ENCODE measurements around the gene GRAMD1A. TPM values are rescaled to one million over a fixed set of nuclear protein-coding genes. Genes with fewer than 3 reads are reported as not detected.
A peak's percentile ranks its signal among the peaks of the same experiment; 100 is the strongest.

GRAMD1A gene
- total and polyA plus RNA-seq, 5 donors = 27.9 to 37.4 (median 32.3) TPM

DNA sequence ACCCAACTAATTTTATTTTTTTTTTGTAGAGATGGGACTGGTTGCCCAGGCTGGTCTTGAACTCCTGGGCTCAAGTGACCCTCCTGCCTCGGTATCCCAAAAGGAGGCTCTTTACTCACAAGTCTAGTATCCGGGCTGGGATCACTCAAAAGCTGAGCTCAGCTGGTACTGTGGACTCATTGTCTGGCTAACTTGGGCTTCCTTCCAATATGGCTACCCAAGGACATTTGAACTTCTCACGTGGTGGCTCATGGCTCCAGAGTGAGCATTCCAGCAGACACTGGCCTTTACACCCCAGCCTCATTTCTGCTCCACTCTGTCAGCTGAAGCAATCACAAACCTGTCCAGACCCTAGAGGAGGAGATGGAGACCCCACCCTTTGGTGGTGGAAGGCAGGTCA is 70.3 kb downstream of the GRAMD1A start:
- no peaks in the 10 kb centered on the region for H3K9me3 ChIP-seq (ENCODE audit: control insufficient read depth, low read length)
- no peak overlapping the region for H3K4me3 ChIP-seq (ENCODE audit: low read length)
- H3K27me3 ChIP-seq (ENCODE audit: control insufficient read depth, insufficient read depth) = no peaks in the 10 kb centered on the region
- intact Hi-C loops (cut with DNase I) = no loop called here
- DNase-seq (no peak), ATAC-seq (no peak)
- no peaks in the 10 kb centered on the region for H3K4me1 ChIP-seq (ENCODE audit: control insufficient read depth, insufficient read depth, low read length)
- WGBS = 90% methylated on average over 3 of the region's 3 CpGs
- no peak overlapping the region for H3K27ac ChIP-seq (ENCODE audit: low read length)

DNA sequence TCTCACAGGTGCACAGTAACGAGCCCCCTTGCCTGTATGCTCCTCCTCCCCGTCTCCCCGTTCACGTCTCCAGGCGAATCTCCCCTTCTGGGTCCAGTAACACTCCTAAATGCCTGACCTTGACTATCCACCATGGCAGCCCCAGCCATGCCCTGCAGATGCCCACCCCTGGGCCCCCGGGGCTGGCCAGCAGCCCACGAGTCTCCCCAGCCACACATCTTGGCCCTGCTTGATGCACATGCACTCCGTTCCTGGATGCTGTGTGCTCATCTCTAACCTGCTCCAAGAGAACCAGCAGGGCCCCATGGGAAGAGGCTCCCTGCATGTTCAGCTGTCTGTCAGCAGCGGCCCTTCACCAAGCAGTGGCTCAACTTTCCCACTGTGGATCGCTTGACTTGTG is 73.4 kb downstream of the GRAMD1A start:
- H3K27me3 ChIP-seq (ENCODE audit: control insufficient read depth, insufficient read depth) = no peaks in the 10 kb centered on the region
- H3K4me3 ChIP-seq (ENCODE audit: low read length) = no peak overlapping the region
- WGBS = 72% methylated on average over 10 of the region's 10 CpGs
- no peaks in the 10 kb centered on the region for H3K9me3 ChIP-seq (ENCODE audit: control insufficient read depth, low read length)
- no peak overlapping the region for H3K27ac ChIP-seq (ENCODE audit: low read length)
- DNase-seq = no peak
- intact Hi-C loops (cut with DNase I) = no loop called here
- no peaks in the 10 kb centered on the region for H3K4me1 ChIP-seq (ENCODE audit: control insufficient read depth, insufficient read depth, low read length)
- ATAC-seq = no peak

DNA sequence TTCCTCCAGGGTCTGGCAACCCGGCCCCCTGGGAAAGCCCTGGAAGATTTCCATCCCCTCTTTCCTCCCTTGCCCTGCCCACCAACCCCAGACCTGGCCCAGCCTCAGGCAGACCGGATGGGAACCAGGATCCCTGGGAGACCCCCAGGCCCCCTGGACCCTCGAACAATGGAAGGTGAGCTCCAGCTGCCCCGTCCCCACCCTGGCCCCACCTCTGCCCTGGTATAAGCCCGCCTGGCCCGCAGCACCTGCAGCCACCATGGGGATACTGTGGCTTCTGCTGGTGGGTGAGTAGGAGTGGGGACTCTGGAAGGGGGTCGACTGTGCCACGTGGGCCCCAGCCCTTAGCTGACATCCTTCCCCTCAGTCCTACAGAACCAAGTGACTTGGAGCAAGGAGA is 73.8 kb downstream of the GRAMD1A start:
- intact Hi-C loops (cut with DNase I) = no loop called here
- no peak overlapping the region for H3K4me3 ChIP-seq (ENCODE audit: low read length)
- no peaks in the 10 kb centered on the region for H3K27me3 ChIP-seq (ENCODE audit: control insufficient read depth, insufficient read depth)
- no peaks in the 10 kb centered on the region for H3K4me1 ChIP-seq (ENCODE audit: control insufficient read depth, insufficient read depth, low read length)
- ATAC-seq = peak in 1 of 2 donors; percentile 9
- 78% methylated on average over 8 of the region's 8 CpGs for WGBS
- no peak overlapping the region for H3K27ac ChIP-seq (ENCODE audit: low read length)
- no peak for DNase-seq
- H3K9me3 ChIP-seq (ENCODE audit: control insufficient read depth, low read length) = no peaks in the 10 kb centered on the region

DNA sequence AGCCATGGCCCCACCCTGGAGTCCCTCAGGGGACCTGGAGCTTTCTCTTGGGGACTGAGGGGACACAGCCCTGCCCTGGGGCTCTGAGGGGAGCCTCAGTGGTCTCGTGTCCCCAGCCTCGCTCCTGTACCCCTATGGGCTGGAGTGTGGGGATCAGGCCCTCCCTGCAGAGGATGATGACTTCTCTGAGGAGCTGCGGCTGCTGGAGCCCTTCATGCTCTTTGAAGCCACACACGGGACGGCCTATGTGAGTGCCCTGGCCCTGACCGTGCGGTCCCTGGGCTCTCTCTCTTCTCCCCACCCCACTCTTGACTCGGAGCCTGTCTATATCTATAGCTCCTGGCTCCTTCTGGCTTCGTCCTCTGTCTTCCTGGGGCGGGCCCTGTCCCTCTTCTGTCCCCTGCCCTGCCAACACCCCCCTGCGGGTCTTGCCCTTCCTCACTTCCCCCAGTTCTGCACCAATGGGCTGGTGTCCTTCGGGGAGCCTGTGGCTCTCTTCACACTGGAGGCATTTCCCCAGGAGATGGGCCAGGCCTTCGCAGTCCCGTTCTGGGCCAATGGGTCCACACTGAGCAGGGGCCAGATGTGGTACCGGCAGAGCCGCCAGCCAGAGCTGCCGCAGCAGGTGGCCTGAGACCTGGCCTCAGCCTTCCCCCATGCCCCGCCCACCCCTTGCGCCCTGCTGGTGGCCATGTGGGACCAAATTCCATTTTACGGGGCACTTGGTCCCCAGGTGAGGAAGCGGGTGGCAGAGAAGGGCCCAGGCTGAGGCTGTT is 74.5 kb downstream of the GRAMD1A start:
- Histone ChIP-seq H3K27me3 (ENCODE audit: control insufficient read depth, insufficient read depth) (no peaks in the 10 kb centered on the region), H3K9me3 (ENCODE audit: control insufficient read depth, low read length) (no peaks in the 10 kb centered on the region), H3K4me1 (ENCODE audit: control insufficient read depth, insufficient read depth, low read length) (no peaks in the 10 kb centered on the region), H3K4me3 (ENCODE audit: low read length) (no peak overlapping the region), H3K27ac (ENCODE audit: low read length) (no peak overlapping the region)
- no peak for ATAC-seq
- 80% methylated on average over 21 of the region's 21 CpGs for WGBS
- intact Hi-C loops (cut with DNase I) = no loop called here
- no peak for DNase-seq

DNA sequence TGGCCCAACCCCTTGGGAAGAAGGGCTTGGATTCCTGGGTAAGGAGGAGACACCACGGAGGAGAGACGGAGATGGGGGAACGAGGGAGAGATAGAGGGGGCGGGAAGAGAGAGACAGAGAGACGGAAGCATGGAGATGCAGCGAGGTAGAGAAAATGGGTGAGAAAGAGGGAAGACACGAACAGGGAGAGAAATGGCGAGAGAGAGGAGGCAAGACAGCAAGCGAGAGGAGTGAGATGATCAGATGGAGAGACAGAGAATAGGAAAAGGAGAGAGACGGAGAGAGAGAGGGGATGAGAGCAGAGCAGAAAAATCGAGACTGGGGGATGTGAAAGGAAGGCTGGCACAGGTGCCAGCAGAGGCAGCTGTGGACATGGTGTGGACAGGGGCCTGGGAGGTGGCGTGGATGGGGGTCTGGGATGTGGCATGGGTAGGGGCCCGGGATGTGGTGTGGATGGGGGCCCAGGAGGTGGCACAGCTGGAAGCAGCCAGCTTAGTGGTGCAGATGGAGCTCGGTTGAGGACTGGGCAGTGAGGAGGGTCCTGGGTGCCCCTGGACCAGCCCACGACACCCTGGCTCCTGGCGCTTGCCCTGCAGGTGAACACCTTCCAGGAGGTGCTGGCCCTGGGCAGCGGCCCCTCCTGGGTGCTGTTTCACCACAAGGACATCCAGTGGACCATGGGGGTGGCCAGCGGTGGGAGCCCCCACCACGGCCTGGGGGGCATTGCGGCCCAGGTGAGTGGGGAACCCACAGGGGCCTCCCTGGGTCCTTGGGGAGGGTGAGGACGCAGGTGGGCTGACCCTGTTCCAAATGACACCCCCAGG is 75.3 kb downstream of the GRAMD1A start:
- Histone ChIP-seq H3K4me1 (ENCODE audit: control insufficient read depth, insufficient read depth, low read length) (no peaks in the 10 kb centered on the region), H3K4me3 (ENCODE audit: low read length) (no peak overlapping the region), H3K27ac (ENCODE audit: low read length) (no peak overlapping the region), H3K9me3 (ENCODE audit: control insufficient read depth, low read length) (no peaks in the 10 kb centered on the region), H3K27me3 (ENCODE audit: control insufficient read depth, insufficient read depth) (no peaks in the 10 kb centered on the region)
- ATAC-seq (no peak), DNase-seq (no peak)
- WGBS = 85% methylated on average over 21 of the region's 21 CpGs
- intact Hi-C loops (cut with DNase I) = no loop called here

DNA sequence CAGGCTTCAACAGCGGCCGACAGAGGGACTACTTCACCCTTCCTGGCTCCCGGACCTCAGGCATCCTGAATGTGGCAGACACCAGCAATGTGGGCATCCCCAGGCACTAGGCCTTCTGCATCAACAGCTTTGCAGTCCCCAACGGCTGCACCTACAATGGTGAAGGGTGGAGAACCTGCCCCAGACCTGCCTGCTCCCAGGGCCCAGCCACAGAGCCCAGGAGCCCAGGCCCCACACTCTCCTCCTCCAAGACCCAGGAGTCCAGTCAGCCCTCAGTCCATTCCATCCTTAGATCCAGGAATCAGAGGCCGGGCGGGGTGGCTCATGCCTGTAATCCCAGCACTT is 75.9 kb downstream of the GRAMD1A start:
- DNase-seq = no peak
- Histone ChIP-seq H3K4me3 (ENCODE audit: low read length) (no peak overlapping the region), H3K9me3 (ENCODE audit: control insufficient read depth, low read length) (no peaks in the 10 kb centered on the region), H3K27me3 (ENCODE audit: control insufficient read depth, insufficient read depth) (no peaks in the 10 kb centered on the region), H3K4me1 (ENCODE audit: control insufficient read depth, insufficient read depth, low read length) (no peaks in the 10 kb centered on the region), H3K27ac (ENCODE audit: low read length) (no peak overlapping the region)
- intact Hi-C loops (cut with DNase I) = no loop called here
- WGBS = 76% methylated on average over 6 of the region's 6 CpGs
- no peak for ATAC-seq

Other genes starting within 250 kb of the GRAMD1A start
- gene ZNF599, start 227.1 kb upstream of the GRAMD1A start, total RNA-seq = 1 to 10 TPM; 4.0 to 5.8 (median 4.8) TPM
- gene ZNF599, start 227.1 kb upstream of the GRAMD1A start, polyA plus RNA-seq = 4.0 TPM
- 1 to 10 TPM; 1.4 to 3.4 (median 3.1) TPM for gene ZNF30, start 73.4 kb upstream of the GRAMD1A start, total RNA-seq
- gene ZNF30, start 73.4 kb upstream of the GRAMD1A start, polyA plus RNA-seq = 1.8 TPM
- 1 to 10 TPM; 3.3 to 5.1 (median 4.3) TPM for gene ZNF792, start 36.1 kb upstream of the GRAMD1A start, total RNA-seq
- gene ZNF792, start 36.1 kb upstream of the GRAMD1A start, polyA plus RNA-seq = 1.1 TPM
- 100 to 1,000 TPM in 1 of 4 donors, 10 to 100 TPM in 3; 74.3 to 134 (median 87.1) TPM for gene SCN1B, start 30.1 kb downstream of the GRAMD1A start, total RNA-seq
- 89.1 TPM for gene SCN1B, start 30.1 kb downstream of the GRAMD1A start, polyA plus RNA-seq
- gene HPN, start 41.4 kb downstream of the GRAMD1A start, total RNA-seq = 1 to 10 TPM; 3.9 to 7.0 (median 5.0) TPM
- 1.5 TPM for gene HPN, start 41.4 kb downstream of the GRAMD1A start, polyA plus RNA-seq
- gene FXYD3, start 115.5 kb downstream of the GRAMD1A start, total RNA-seq = 1 to 10 TPM; 2.2 to 5.7 (median 4.3) TPM
- 5.2 TPM for gene FXYD3, start 115.5 kb downstream of the GRAMD1A start, polyA plus RNA-seq
- gene LGI4, start 134.7 kb downstream of the GRAMD1A start, total RNA-seq = 10 to 100 TPM; 25.0 to 40.9 (median 32.5) TPM
- 35.6 TPM for gene LGI4, start 134.7 kb downstream of the GRAMD1A start, polyA plus RNA-seq
- 100 to 1,000 TPM; 441 to 544 (median 499) TPM for gene FXYD1, start 138.5 kb downstream of the GRAMD1A start, total RNA-seq
- gene FXYD1, start 138.5 kb downstream of the GRAMD1A start, polyA plus RNA-seq = 289 TPM
- under 1 TPM in 1 of 4 donors, not detected in 3; 0.40 TPM for gene FXYD7, start 142.9 kb downstream of the GRAMD1A start, total RNA-seq
- gene FXYD7, start 142.9 kb downstream of the GRAMD1A start, polyA plus RNA-seq = 0.25 TPM
- 10 to 100 TPM; 22.5 to 46.3 (median 31.0) TPM for gene FXYD5, start 154.4 kb downstream of the GRAMD1A start, total RNA-seq
- gene FXYD5, start 154.4 kb downstream of the GRAMD1A start, polyA plus RNA-seq = 31.8 TPM
- gene FAM187B, start 228.4 kb downstream of the GRAMD1A start, total RNA-seq = not detected
- gene FAM187B, start 228.4 kb downstream of the GRAMD1A start, polyA plus RNA-seq = not detected
- 1 to 10 TPM; 4.6 to 8.9 (median 4.8) TPM for gene LSR, start 248.7 kb downstream of the GRAMD1A start, total RNA-seq
- 5.0 TPM for gene LSR, start 248.7 kb downstream of the GRAMD1A start, polyA plus RNA-seq

All from right cardiac atrium (tissue), 5 donors.